Measurements from ENCODE around the gene MAP3K7. TPM values are rescaled to one million over a fixed set of nuclear protein-coding genes. Genes with fewer than 3 reads are reported as not detected.

Gene MAP3K7
- total and polyA plus RNA-seq, 2 experiments from 2014 or later = 32.9 to 36.9 TPM

DNA sequence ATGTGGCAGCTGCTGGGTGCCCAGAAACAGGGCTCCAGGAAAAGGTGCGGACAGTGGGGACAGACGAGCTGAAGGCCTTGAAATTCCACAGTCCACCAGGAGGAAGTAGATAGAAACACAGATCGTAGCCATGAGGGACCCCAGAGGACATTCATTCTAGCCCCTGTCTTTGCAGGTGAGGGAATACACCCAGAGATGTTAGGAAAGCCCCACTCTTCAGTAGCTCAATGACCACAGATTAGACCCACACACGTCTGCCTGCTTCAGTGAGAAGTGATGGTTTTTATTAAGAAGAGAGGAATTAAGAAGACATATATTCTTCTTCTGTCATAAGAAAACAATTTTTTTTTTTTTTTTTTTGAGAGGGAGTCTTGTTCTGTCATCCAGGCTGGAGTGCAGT lies 123.0 kb downstream of the MAP3K7 start:
- Histone ChIP-seq H3K27me3 (replicated peaks; ENCODE audit: insufficient read depth) (peaks cover 3% of the 10 kb centered on the region; the same call in 1 of the 2 replicates), H4K20me1 (ENCODE audit: insufficient read depth) (no peaks in the 10 kb centered on the region), H2AFZ (no peak overlapping the region), H3K4me3 (no peak overlapping the region), H3K9me3 (ENCODE audit: low read depth) (no peaks in the 10 kb centered on the region), H3K4me1 (ENCODE audit: insufficient read depth) (peaks cover 3% of the 10 kb centered on the region; the same call in 1 of the 2 replicates), H3K4me2 (ENCODE audit: unreplicated experiment) (no peak overlapping the region), H3K27ac (no peak overlapping the region), H3K9me2 (ENCODE audit: insufficient read depth) (no peaks in the 10 kb centered on the region), H3K79me2 (ENCODE audit: insufficient read depth) (no peaks in the 10 kb centered on the region), H3F3A (ENCODE audit: insufficient read depth) (no peaks in the 10 kb centered on the region), H3K9ac (no peak overlapping the region), H3K36me3 (ENCODE audit: low read depth) (no peaks in the 10 kb centered on the region)
- no peak for DNase-seq
- TF ChIP-seq EZH2 (IDR thresholded peaks at IDR 0.05; ENCODE audit: insufficient read depth, poor library complexity, severe bottlenecking) = no peak
- no peak for TF ChIP-seq EZH2phosphoT487 (IDR thresholded peaks at IDR 0.05; ENCODE audit: insufficient read depth, low read depth)
- in situ Hi-C loops (cut with MboI) = no loop called here
- 69 to 73% methylated on average over 4 of the region's 4 CpGs for WGBS, 2 experiments (ENCODE audit: low coverage in 1 of 2, low lambda C conversion rate in 2 of 2, missing lambda C conversion rate in 2 of 2)
